ENCODE results near the gene CHRNG. TPM values are rescaled to one million over a fixed set of nuclear protein-coding genes. Genes with fewer than 3 reads are reported as not detected.

The CHRNG gene
- total RNA-seq, 2 donors from 2014 or later = not detected

DNA sequence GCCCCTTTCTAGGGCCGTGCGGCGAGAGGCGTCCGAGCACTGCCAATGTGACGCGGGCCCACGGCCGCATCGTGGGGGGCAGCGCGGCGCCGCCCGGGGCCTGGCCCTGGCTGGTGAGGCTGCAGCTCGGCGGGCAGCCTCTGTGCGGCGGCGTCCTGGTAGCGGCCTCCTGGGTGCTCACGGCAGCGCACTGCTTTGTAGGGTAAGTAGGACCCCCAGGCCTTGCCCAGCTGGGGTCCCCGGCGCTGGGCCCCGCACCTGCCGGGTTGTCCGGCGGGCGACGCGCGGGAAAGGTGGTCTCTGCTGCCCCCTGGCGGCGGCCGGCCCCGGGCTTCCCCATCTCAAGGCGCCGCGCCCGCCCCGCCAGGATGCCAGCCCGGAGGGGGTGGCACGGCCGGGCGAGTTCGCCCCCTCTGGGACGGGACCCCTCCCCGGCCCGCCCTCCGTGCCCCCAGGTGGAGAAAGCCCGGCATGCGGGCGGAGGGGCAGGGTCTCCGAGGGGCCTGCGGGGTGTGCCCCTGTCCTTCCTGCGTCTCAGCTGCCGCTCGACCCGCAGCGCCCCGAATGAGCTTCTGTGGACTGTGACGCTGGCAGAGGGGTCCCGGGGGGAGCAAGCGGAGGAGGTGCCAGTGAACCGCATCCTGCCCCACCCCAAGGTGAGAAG lies 17.4 kb upstream of the CHRNG start:
- DNase-seq = peak; percentile 85
- Histone ChIP-seq H3K27ac (ENCODE audit: low read depth, low read length) (no peak overlapping the region), H3K36me3 (ENCODE audit: control insufficient read depth, insufficient read depth, low read length) (no peaks in the 10 kb centered on the region), H3K9ac (ENCODE audit: extremely low read depth, low read length, poor library complexity, severe bottlenecking) (no peak overlapping the region), H3K9me3 (ENCODE audit: control insufficient read depth, low read length) (no peaks in the 10 kb centered on the region), H3K4me1 (ENCODE audit: control insufficient read depth, insufficient read depth, low read length) (no peaks in the 10 kb centered on the region), H3K27me3 (ENCODE audit: control insufficient read depth, insufficient read depth, low read length, poor library complexity, severe bottlenecking) (peaks cover 55% of the 10 kb centered on the region), H3K4me3 (ENCODE audit: low read length) (no peak overlapping the region)
- no peaks in the 10 kb centered on the region for H3K9me3 Mint-ChIP-seq
- no peaks in the 10 kb centered on the region for H3K36me3 Mint-ChIP-seq (ENCODE audit: low read depth)
- WGBS, 2 experiments (ENCODE audit: insufficient coverage in 1 of 2, insufficient read length in 1 of 2) = 10 to 14% methylated on average over 37 to 66 of the region's 66 CpGs
- TF ChIP-seq, protein P1, sequence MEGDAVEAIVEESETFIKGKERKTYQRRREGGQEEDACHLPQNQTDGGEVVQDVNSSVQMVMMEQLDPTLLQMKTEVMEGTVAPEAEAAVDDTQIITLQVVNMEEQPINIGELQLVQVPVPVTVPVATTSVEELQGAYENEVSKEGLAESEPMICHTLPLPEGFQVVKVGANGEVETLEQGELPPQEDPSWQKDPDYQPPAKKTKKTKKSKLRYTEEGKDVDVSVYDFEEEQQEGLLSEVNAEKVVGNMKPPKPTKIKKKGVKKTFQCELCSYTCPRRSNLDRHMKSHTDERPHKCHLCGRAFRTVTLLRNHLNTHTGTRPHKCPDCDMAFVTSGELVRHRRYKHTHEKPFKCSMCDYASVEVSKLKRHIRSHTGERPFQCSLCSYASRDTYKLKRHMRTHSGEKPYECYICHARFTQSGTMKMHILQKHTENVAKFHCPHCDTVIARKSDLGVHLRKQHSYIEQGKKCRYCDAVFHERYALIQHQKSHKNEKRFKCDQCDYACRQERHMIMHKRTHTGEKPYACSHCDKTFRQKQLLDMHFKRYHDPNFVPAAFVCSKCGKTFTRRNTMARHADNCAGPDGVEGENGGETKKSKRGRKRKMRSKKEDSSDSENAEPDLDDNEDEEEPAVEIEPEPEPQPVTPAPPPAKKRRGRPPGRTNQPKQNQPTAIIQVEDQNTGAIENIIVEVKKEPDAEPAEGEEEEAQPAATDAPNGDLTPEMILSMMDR (conservative IDR thresholded peaks at IDR 0.05) = peak; percentile 98
- no peak overlapping the region for H3K4me3 Mint-ChIP-seq
- no peak overlapping the region for H3K27ac Mint-ChIP-seq
- peaks cover 45% of the 10 kb centered on the region for H3K27me3 Mint-ChIP-seq (ENCODE audit: insufficient read depth)
- H3K4me1 Mint-ChIP-seq = no peaks in the 10 kb centered on the region

DNA sequence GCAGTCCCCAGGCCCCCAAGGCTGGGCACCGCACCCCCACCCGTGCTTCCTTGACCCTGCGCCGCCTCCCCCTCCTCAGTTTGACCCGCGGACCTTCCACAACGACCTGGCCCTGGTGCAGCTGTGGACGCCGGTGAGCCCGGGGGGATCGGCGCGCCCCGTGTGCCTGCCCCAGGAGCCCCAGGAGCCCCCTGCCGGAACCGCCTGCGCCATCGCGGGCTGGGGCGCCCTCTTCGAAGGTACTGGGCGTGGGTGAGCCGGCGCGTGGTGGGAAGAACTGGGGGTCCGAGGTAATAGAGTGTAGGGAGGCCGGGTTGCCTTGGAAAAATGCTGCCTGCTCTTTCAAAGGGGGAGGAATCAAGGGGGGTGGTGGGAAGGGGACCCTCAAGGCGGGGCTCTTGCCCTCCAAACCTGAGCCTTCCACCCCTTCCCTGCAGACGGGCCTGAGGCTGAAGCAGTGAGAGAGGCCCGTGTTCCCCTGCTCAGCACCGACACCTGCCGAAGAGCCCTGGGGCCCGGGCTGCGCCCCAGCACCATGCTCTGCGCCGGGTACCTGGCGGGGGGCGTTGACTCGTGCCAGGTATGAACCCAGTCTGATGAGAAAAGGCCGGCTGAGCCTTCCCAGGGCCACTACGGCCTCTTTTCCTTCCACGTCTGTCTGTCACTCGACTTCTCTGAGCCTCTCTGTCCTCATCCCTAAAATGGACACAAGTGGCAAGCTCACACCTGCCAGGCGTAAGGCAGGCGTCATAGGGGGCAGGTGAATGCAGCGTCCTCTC lies 16.7 kb upstream of the CHRNG start:
- no peak overlapping the region for H3K4me3 ChIP-seq (ENCODE audit: low read length)
- no peaks in the 10 kb centered on the region for H3K4me1 ChIP-seq (ENCODE audit: control insufficient read depth, insufficient read depth, low read length)
- peaks cover 51% of the 10 kb centered on the region for H3K27me3 Mint-ChIP-seq (ENCODE audit: insufficient read depth)
- peak; percentile 50 for DNase-seq
- no peaks in the 10 kb centered on the region for H3K4me1 Mint-ChIP-seq
- H3K4me3 Mint-ChIP-seq = peak overlapping the region; percentile 35
- no peaks in the 10 kb centered on the region for H3K36me3 ChIP-seq (ENCODE audit: control insufficient read depth, insufficient read depth, low read length)
- no peak overlapping the region for H3K27ac ChIP-seq (ENCODE audit: low read depth, low read length)
- no peaks in the 10 kb centered on the region for H3K36me3 Mint-ChIP-seq (ENCODE audit: low read depth)
- H3K9me3 ChIP-seq (ENCODE audit: control insufficient read depth, low read length) = no peaks in the 10 kb centered on the region
- H3K27me3 ChIP-seq (ENCODE audit: control insufficient read depth, insufficient read depth, low read length, poor library complexity, severe bottlenecking) = peaks cover 57% of the 10 kb centered on the region
- TF ChIP-seq, protein P1 (conservative IDR thresholded peaks at IDR 0.05) = no peak
- no peak overlapping the region for H3K27ac Mint-ChIP-seq
- no peak overlapping the region for H3K9ac ChIP-seq (ENCODE audit: extremely low read depth, low read length, poor library complexity, severe bottlenecking)
- no peaks in the 10 kb centered on the region for H3K9me3 Mint-ChIP-seq
- 40 to 45% methylated on average over 15 to 46 of the region's 46 CpGs for WGBS, 2 experiments (ENCODE audit: insufficient coverage in 1 of 2, insufficient read length in 1 of 2)

DNA sequence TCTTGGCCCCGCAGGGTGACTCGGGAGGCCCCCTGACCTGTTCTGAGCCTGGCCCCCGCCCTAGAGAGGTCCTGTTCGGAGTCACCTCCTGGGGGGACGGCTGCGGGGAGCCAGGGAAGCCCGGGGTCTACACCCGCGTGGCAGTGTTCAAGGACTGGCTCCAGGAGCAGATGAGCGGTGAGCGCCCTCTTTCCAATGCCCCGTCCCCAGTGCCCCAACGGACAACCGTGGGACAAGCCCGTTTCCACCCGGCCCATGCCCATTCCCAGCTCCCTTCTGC lies 16.1 kb upstream of the CHRNG start:
- Mint-ChIP-seq H3K27ac (no peak overlapping the region), H3K27me3 (ENCODE audit: insufficient read depth) (peaks cover 56% of the 10 kb centered on the region), H3K4me3 (peak overlapping the region; percentile 35), H3K36me3 (ENCODE audit: low read depth) (no peaks in the 10 kb centered on the region), H3K4me1 (no peaks in the 10 kb centered on the region), H3K9me3 (no peaks in the 10 kb centered on the region)
- peak; percentile 64 for DNase-seq
- Histone ChIP-seq H3K36me3 (ENCODE audit: control insufficient read depth, insufficient read depth, low read length) (no peaks in the 10 kb centered on the region), H3K27ac (ENCODE audit: low read depth, low read length) (no peak overlapping the region), H3K4me1 (ENCODE audit: control insufficient read depth, insufficient read depth, low read length) (no peaks in the 10 kb centered on the region), H3K9me3 (ENCODE audit: control insufficient read depth, low read length) (no peaks in the 10 kb centered on the region), H3K9ac (ENCODE audit: extremely low read depth, low read length, poor library complexity, severe bottlenecking) (no peak overlapping the region), H3K27me3 (ENCODE audit: control insufficient read depth, insufficient read depth, low read length, poor library complexity, severe bottlenecking) (peaks cover 62% of the 10 kb centered on the region), H3K4me3 (ENCODE audit: low read length) (peak overlapping the region; percentile 66)
- TF ChIP-seq, protein P1 (conservative IDR thresholded peaks at IDR 0.05) = no peak
- WGBS, 2 experiments (ENCODE audit: insufficient coverage in 1 of 2, insufficient read length in 1 of 2) = 10 to 20% methylated on average over 2 to 16 of the region's 16 CpGs

Measured in endodermal cell (in vitro differentiated cells).